ACC112 (cell line): ENCODE measurements around the gene DYDC1.
"Not testable (repeated sequence)": the region's sequence is repeated elsewhere in the genome, so short reads cannot be mapped to it uniquely, and the experiment has no call there.

Source experiments
- H2AFZ ChIP-seq: fragments of 200-600 bp; sonication (generic); one replicate; pipeline ENCODE4 v1.6.0; 2017; ENCODE audit warnings: antibody characterized with exemption, low read length; ENCODE audit not compliant: unreplicated experiment
- H3K27ac ChIP-seq: fragments of 200-600 bp; sonication (generic); 2 replicates; pipeline ENCODE4 v1.5.1; 2014; ENCODE audit warnings: low read depth, mild to moderate bottlenecking, antibody characterized with exemption, low read length, moderate library complexity
- H3K27me3 ChIP-seq: fragments of 200-600 bp; sonication (generic); 2 replicates; pipeline ENCODE4 v1.6.1; 2014; ENCODE audit warnings: mild to moderate bottlenecking, antibody characterized with exemption, low read length, moderate library complexity, mixed read lengths; ENCODE audit not compliant: insufficient read depth
- H3K36me3 ChIP-seq: fragments of 200-600 bp; sonication (generic); 2 replicates; pipeline ENCODE4 v1.6.1; 2016; ENCODE audit warnings: mild to moderate bottlenecking, antibody characterized with exemption, low read length, moderate library complexity, mixed read lengths; ENCODE audit not compliant: insufficient read depth
- H3K4me1 ChIP-seq: fragments of 200-600 bp; sonication (generic); one replicate; pipeline ENCODE4 v1.6.1; 2016; ENCODE audit warnings: low read length, mixed read lengths; ENCODE audit not compliant: insufficient read depth, unreplicated experiment, control insufficient read depth
- H3K4me3 ChIP-seq: fragments of 200-600 bp; sonication (generic); 2 replicates; pipeline ENCODE4 v1.5.1; 2014; ENCODE audit warnings: mild to moderate bottlenecking, low read depth, low read length
- H3K79me2 ChIP-seq: fragments of 200-600 bp; sonication (generic); one replicate; pipeline ENCODE4 v1.6.0; 2016; ENCODE audit warnings: low read length; ENCODE audit not compliant: control insufficient read depth, unreplicated experiment, insufficient read depth

DYDC1 gene

DNA sequence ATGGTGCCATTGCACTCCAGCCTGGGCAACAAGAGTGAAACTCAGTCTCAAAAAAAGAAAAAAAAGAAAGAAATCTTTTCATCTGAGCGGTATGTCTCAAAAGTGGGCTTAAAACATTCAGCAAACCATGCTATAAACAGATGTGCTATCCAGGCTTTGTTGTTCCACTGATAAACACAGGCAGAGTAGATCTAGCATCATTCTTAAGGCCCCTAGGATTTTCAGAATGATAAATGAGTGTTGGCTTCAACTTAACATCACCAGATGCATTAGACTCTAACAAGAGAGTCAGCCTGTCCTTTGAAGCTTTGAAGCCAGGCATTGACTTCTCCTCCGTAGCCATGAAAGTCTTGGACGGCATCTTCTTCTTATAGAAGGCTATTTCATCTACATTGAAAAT lies 23.1 kb upstream of the DYDC1 start:
- Histone ChIP-seq H3K79me2 (no peaks in the 10 kb centered on the region), H3K27me3 (peaks cover 42% of the 10 kb centered on the region), H3K4me1 (no peaks in the 10 kb centered on the region), H3K27ac (no peak overlapping the region), H3K4me3 (no peak overlapping the region), H2AFZ (no peak overlapping the region), H3K36me3 (no peaks in the 10 kb centered on the region)

GRCh38 chr10:80373502-80373901 lies 16.9 kb upstream of the DYDC1 start:
- Histone ChIP-seq H3K27ac (no peak overlapping the region), H3K4me1 (no peaks in the 10 kb centered on the region), H3K79me2 (no peaks in the 10 kb centered on the region), H2AFZ (no peak overlapping the region), H3K4me3 (no peak overlapping the region), H3K27me3 (peaks cover 42% of the 10 kb centered on the region), H3K36me3 (no peaks in the 10 kb centered on the region)

DNA sequence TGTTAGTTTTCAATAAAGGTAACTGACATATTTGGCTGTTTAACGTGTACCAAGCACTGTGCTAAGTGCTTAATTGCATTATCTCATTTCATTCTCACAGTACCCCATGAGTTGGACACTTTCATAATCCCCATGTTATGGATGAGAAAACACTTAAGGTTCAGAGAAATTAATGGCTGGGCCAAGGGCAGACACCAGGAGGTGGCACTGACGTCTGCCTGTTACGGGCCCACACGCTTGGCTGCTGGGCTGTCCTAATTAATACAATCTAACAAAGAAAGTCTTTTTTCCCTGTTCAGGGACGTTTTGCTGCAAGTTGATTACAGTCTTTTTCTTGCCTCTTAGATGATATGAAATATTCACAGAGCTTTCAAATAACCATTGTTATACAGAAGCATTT lies 16.1 kb upstream of the DYDC1 start:
- Histone ChIP-seq H3K4me1 (no peaks in the 10 kb centered on the region), H2AFZ (no peak overlapping the region), H3K27ac (no peak overlapping the region), H3K36me3 (no peaks in the 10 kb centered on the region), H3K79me2 (no peaks in the 10 kb centered on the region), H3K27me3 (peaks cover 46% of the 10 kb centered on the region), H3K4me3 (no peak overlapping the region)

- H3K27ac ChIP-seq: no peak overlapping the region
Measured at GRCh38 chr10:80371467-80371866, 14.9 kb upstream of the DYDC1 start.

DNA sequence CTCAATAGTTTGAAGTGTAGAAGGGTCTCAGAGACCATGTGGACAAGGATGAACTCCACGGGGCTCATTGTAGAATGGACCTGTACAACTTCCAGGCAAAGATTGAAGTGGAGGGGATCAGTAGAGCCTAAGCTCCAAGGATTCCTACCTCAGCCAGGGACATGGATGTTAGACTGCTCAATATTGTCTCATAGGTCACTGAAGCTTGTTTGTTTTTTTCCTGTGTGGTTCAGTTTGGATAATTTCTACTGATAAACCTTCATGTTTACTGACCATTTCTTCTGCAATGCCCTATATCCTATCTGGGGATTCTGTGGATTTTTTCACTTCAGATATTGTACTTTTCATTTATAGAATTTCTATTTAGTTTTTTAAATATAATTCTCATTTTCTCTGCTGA lies 9.0 kb upstream of the DYDC1 start:
- no peak overlapping the region for H3K27ac ChIP-seq

More at GRCh38 chr10:80371467-80371866, 14.9 kb upstream of the DYDC1 start:
- H3K4me3 ChIP-seq: no peak overlapping the region
- no peaks in the 10 kb centered on the region for H3K36me3 ChIP-seq
- no peak overlapping the region for H2AFZ ChIP-seq
- no peaks in the 10 kb centered on the region for H3K4me1 ChIP-seq
- H3K27me3 ChIP-seq: peaks cover 45% of the 10 kb centered on the region
- H3K79me2 ChIP-seq: no peaks in the 10 kb centered on the region

DNA sequence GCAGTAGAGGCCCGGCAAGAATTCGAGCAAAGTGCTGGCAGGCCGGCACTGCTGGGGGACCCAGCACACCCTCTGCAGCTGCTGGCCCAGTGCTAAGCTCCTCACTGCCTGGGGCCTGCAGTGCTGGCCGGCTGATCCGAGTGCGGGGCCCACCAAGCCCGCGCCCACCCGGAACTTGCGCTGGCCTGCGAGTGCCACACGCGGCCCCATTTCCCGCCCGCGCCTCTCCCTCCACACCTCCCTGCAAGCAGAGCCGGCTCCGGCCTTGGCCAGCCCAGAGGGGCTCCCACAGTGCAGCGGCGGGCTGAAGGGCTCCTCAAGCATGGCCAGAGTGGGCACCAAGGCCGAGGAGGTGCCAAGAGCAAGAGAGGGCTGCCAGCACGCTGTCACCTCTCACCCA lies 3.1 kb upstream of the DYDC1 start:
- Histone ChIP-seq H3K79me2 (no peaks in the 10 kb centered on the region), H3K4me1 (no peaks in the 10 kb centered on the region), H3K4me3 (no peak overlapping the region), H3K36me3 (no peaks in the 10 kb centered on the region), H2AFZ (no peak overlapping the region), H3K27ac (no peak overlapping the region), H3K27me3 (peaks cover 72% of the 10 kb centered on the region)

More for the DNA sequence above, 9.0 kb upstream of the DYDC1 start:
- Histone ChIP-seq H3K36me3 (no peaks in the 10 kb centered on the region), H3K27me3 (peaks cover 62% of the 10 kb centered on the region), H2AFZ (no peak overlapping the region), H3K4me1 (no peaks in the 10 kb centered on the region), H3K79me2 (no peaks in the 10 kb centered on the region), H3K4me3 (no peak overlapping the region)

GRCh38 chr10:80358925-80359324 lies 2.4 kb upstream of the DYDC1 start:
- H3K4me1 ChIP-seq, H3K4me3 ChIP-seq, H3K36me3 ChIP-seq, H3K27ac ChIP-seq, H3K79me2 ChIP-seq, H2AFZ ChIP-seq: not testable (repeated sequence)
- H3K27me3 ChIP-seq: peaks cover 67% of the 10 kb centered on the region

DNA sequence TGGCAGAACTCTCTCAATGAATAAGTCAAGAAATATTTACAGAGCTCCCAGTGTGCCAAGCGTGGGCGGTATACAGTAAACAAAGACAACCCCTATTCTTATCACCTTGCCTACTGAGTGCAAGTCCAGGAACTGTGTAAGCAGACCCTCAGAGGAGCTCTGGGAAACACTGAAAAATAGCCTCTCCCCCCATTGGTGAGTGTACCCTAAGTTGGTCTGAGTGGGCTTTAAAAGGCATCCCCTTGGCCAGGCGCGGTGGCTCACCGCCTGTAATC lies 1.2 kb upstream of the DYDC1 start:
- H3K36me3 ChIP-seq: no peaks in the 10 kb centered on the region
- no peaks in the 10 kb centered on the region for H3K79me2 ChIP-seq
- H2AFZ ChIP-seq: no peak overlapping the region
- H3K27me3 ChIP-seq: peaks cover 62% of the 10 kb centered on the region
- no peaks in the 10 kb centered on the region for H3K4me1 ChIP-seq
- no peak overlapping the region for H3K4me3 ChIP-seq
- no peak overlapping the region for H3K27ac ChIP-seq

- Histone ChIP-seq H3K4me3 (no peak overlapping the region), H2AFZ (no peak overlapping the region), H3K79me2 (no peaks in the 10 kb centered on the region), H3K27me3 (peaks cover 57% of the 10 kb centered on the region), H3K36me3 (no peaks in the 10 kb centered on the region), H3K27ac (no peak overlapping the region), H3K4me1 (no peaks in the 10 kb centered on the region)
Measured at GRCh38 chr10:80356989-80357850, 665 bp upstream of the DYDC1 start.

DNA sequence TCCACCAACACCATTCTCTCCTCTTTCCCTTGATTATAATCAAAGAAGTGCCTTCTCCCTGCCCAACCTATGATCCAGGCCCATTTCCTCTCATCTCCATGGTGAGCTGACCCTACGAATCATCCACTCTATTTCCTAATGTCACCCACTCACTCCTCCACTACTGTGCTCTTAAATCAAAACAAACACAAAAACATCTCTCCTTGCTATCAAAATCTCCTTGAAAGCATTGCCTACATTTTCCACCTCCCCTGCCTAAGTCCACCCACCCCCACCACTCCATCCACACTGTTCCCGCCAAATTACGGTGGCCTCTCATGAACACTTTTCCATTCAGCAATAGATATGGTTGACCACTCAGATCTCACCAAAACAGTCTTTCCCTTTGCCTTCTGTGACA lies 5.3 kb downstream of the DYDC1 start:
- Histone ChIP-seq H3K4me3 (no peak overlapping the region), H3K4me1 (no peaks in the 10 kb centered on the region), H3K27me3 (peaks cover 35% of the 10 kb centered on the region), H3K27ac (no peak overlapping the region), H2AFZ (no peak overlapping the region), H3K36me3 (no peaks in the 10 kb centered on the region), H3K79me2 (no peaks in the 10 kb centered on the region)

GRCh38 chr10:80350251-80350650 lies 6.3 kb downstream of the DYDC1 start:
- no peak overlapping the region for H3K4me3 ChIP-seq
- H3K4me1 ChIP-seq: no peaks in the 10 kb centered on the region
- H3K27ac ChIP-seq: no peak overlapping the region
- no peak overlapping the region for H2AFZ ChIP-seq
- peaks cover 27% of the 10 kb centered on the region for H3K27me3 ChIP-seq
- no peaks in the 10 kb centered on the region for H3K79me2 ChIP-seq
- H3K36me3 ChIP-seq: no peaks in the 10 kb centered on the region
